HCT116 (cell line): ENCODE data around the gene ABCC8. TPM values are rescaled to one million over a fixed set of nuclear protein-coding genes. Genes with fewer than 3 reads are reported as not detected.

Experiments used
- ATAC-seq: fragments of 200-7000 bp; cut with Tn5 transposase; 2 replicates; pipeline ENCODE4 v1.9.1; 2020; ENCODE audit warnings: mild to moderate bottlenecking, moderate library complexity
- BruUV-seq: library from RNA; stranded (reverse); fragments of 400-500 nt; replicated peaks from 2 replicates; lab custom pipeline; 2021; lab: Mats Ljungman, UMichigan
- CTCF ChIA-PET: fragments of 300-600 bp; sonication (Branson Sonifier 250); formaldehyde crosslinking; loops from one replicate; lab custom pipeline; 2021; ENCODE audit warnings: antibody characterized with exemption; lab: Charles Lee
- POLR2A ChIA-PET: fragments of 300-600, 350-600 bp; sonication (Branson Sonifier 250); formaldehyde crosslinking; loops from one replicate; lab custom pipeline; 2021; ENCODE audit warnings: antibody characterized with exemption; lab: Charles Lee
- RAD21 ChIA-PET, 2 experiments: fragments of 300-600 bp; sonication (Branson Sonifier 250); formaldehyde crosslinking; loops; one replicate each; lab custom pipeline; 2023; ENCODE audit warnings: low total read pairs in 2 of 2; ENCODE audit not compliant: uncharacterized antibody in 2 of 2, unreplicated experiment in 2 of 2, low non-redundant PET in 1 of 2; lab: Charles Lee
- DNase-seq: peaks from one replicate; pipeline ENCODE4 v3.0.0-alpha.2; 2010; ENCODE audit warnings: low read depth, low spot score
- H2AFZ ChIP-seq: fragments of 200-600 bp; shearing (Covaris generic), sonication (generic); 2 replicates; pipeline ENCODE4 v1.6.1; 2017; ENCODE audit warnings: low read depth, mixed run types, mixed read lengths, antibody characterized with exemption, low read length; ENCODE audit not compliant: poor library complexity, severe bottlenecking
- H3K27ac ChIP-seq: 2 replicates; pipeline ENCODE4 v1.5.1; 2012; ENCODE audit warnings: low read depth, low read length
- H3K27me3 ChIP-seq: fragments of 200-600 bp; sonication (generic); 2 replicates; pipeline ENCODE4 v1.6.1; 2016; ENCODE audit warnings: mixed run types, low read length, mixed read lengths; ENCODE audit not compliant: insufficient read depth
- H3K36me3 ChIP-seq, 2 experiments: fragments of 200-500 bp in 1 of 2; fragments of 200-600 bp in 1 of 2; sonication (Bioruptor generic) in 1 of 2; sonication (generic) in 1 of 2; 2 replicates each; pipeline versions ENCODE4 v1.5.1 to v1.6.1; 2014 to 2016; ENCODE audit warnings: low read length in 2 of 2, inconsistent platforms in 1 of 2, mixed read lengths in 1 of 2, mixed run types in 1 of 2; ENCODE audit not compliant: insufficient read depth in 2 of 2, control insufficient read depth in 1 of 2
- H3K4me1 ChIP-seq, 2 experiments: fragments of 200-600 bp in 1 of 2; sonication (generic) in 1 of 2; 2 replicates each; pipeline versions ENCODE4 v1.5.1 to v1.6.1; 2012 to 2017; ENCODE audit warnings: low read length in 2 of 2, inconsistent platforms in 1 of 2, mild to moderate bottlenecking in 1 of 2, mixed read lengths in 1 of 2, mixed run types in 1 of 2, moderate library complexity in 1 of 2; ENCODE audit not compliant: insufficient read depth in 2 of 2, control insufficient read depth in 1 of 2
- H3K4me2 ChIP-seq: fragments of 200-600 bp; sonication (generic); 2 replicates; pipeline ENCODE4 v1.6.1; 2017; ENCODE audit warnings: mixed run types, low read length, mixed read lengths
- H3K4me3 ChIP-seq, 2 experiments: fragments of 200-600 bp in 1 of 2; sonication (generic) in 1 of 2; replicated peaks in 1 of 2; 2 replicates each; pipeline ENCODE4 v1.5.1; 2011 to 2016; ENCODE audit warnings: low read length in 2 of 2, control low read depth in 1 of 2, low read depth in 1 of 2, mild to moderate bottlenecking in 1 of 2, mixed read lengths in 1 of 2, mixed run types in 1 of 2
- H3K79me2 ChIP-seq: fragments of 200-600 bp; sonication (generic); 2 replicates; pipeline ENCODE4 v1.6.1; 2017; ENCODE audit warnings: mild to moderate bottlenecking, mixed run types, low read length, moderate library complexity, mixed read lengths; ENCODE audit not compliant: insufficient read depth
- H3K9ac ChIP-seq: fragments of 200-600 bp; sonication (generic); 2 replicates; pipeline ENCODE4 v1.6.1; 2016; ENCODE audit warnings: low read length, mixed read lengths
- H3K9me2 ChIP-seq: fragments of 200-600 bp; sonication (generic), shearing (Covaris generic); 2 replicates; pipeline ENCODE4 v1.6.1; 2017; ENCODE audit warnings: mixed run types, mild to moderate bottlenecking, moderate library complexity; ENCODE audit not compliant: insufficient read depth
- H3K9me3 ChIP-seq, 2 experiments: fragments of 200-500 bp in 1 of 2; fragments of 200-600 bp in 1 of 2; sonication (Bioruptor generic) in 1 of 2; sonication (generic) in 1 of 2; 2 replicates each; pipeline ENCODE4 v1.6.1; 2014 to 2017; ENCODE audit warnings: low read length in 2 of 2, mixed read lengths in 2 of 2, inconsistent platforms in 1 of 2, low read depth in 1 of 2, mild to moderate bottlenecking in 1 of 2, mixed run types in 1 of 2, moderate library complexity in 1 of 2; ENCODE audit not compliant: control insufficient read depth in 1 of 2, insufficient read depth in 1 of 2
- H4K20me1 ChIP-seq: fragments of 200-600 bp; sonication (generic), shearing (Covaris generic); 2 replicates; pipeline ENCODE4 v1.6.1; 2017; ENCODE audit warnings: mixed run types, mild to moderate bottlenecking, moderate library complexity; ENCODE audit not compliant: insufficient read depth
- CBX3 ChIP-seq: IDR thresholded peaks from 2 replicates; pipeline ENCODE4 v1.6.1; 2012; ENCODE audit warnings: low read depth
- ELF1 ChIP-seq: IDR thresholded peaks from 2 replicates; pipeline ENCODE4 v1.6.1; 2012; ENCODE audit warnings: low read depth, borderline replicate concordance
- FOSL1 ChIP-seq: IDR thresholded peaks from 2 replicates; pipeline ENCODE4 v1.6.1; 2012; ENCODE audit warnings: low read depth
- JUND ChIP-seq: IDR thresholded peaks from 2 replicates; pipeline ENCODE4 v1.6.1; 2012
- POLR2A ChIP-seq: IDR thresholded peaks from 2 replicates; pipeline ENCODE4 v1.7.0; 2011; ENCODE audit warnings: borderline replicate concordance; ENCODE audit not compliant: insufficient read depth, insufficient read length; ENCODE audit errors: extremely low read depth
- REST ChIP-seq: IDR thresholded peaks from 2 replicates; pipeline ENCODE4 v1.6.1; 2012; ENCODE audit warnings: low read depth
- TCF7L2 ChIP-seq: IDR thresholded peaks from 2 replicates; pipeline ENCODE4 v1.7.0; 2011; ENCODE audit warnings: borderline replicate concordance, inconsistent platforms; ENCODE audit not compliant: insufficient read depth, insufficient read length; ENCODE audit errors: extremely low read depth
- ZNF274 ChIP-seq: fragments of 200-500 bp; sonication (Bioruptor generic); IDR thresholded peaks from 2 replicates; pipeline ENCODE4 v1.6.1; 2014; ENCODE audit warnings: mild to moderate bottlenecking, low read depth, low read length, inconsistent platforms
- intact Hi-C: fragments of 100-400 bp; cut with micrococcal nuclease; formaldehyde crosslinking; loops from 2 replicates; pipeline ENCODE4 v1.10.0; 2022
- total RNA-seq: library from RNA; stranded (reverse); gene quantifications from one replicate; pipeline ENCODE4 v1.2.1, GENCODE V29; 2021; ENCODE audit not compliant: unreplicated experiment
- TF ChIP-seq, protein P1 (sequence below): IDR thresholded peaks from 2 replicates; pipeline ENCODE4 v1.6.1; 2011; ENCODE audit warnings: mild to moderate bottlenecking, low read length, moderate library complexity; ENCODE audit not compliant: insufficient replicate concordance; ENCODE audit errors: extremely low read depth

The ABCC8 gene
- total RNA-seq, 1 experiment from 2014 or later, result 0.39 TPM

GRCh38 chr11:17505146-17505545 lies 28.5 kb upstream of the ABCC8 start:
- TF ChIP-seq ELF1 (no peak), ZNF274 (no peak), POLR2A (no peak), TCF7L2 (no peak), FOSL1 (no peak), REST (no peak), JUND (no peak), CBX3 (no peak)
- TF ChIP-seq, protein P1, sequence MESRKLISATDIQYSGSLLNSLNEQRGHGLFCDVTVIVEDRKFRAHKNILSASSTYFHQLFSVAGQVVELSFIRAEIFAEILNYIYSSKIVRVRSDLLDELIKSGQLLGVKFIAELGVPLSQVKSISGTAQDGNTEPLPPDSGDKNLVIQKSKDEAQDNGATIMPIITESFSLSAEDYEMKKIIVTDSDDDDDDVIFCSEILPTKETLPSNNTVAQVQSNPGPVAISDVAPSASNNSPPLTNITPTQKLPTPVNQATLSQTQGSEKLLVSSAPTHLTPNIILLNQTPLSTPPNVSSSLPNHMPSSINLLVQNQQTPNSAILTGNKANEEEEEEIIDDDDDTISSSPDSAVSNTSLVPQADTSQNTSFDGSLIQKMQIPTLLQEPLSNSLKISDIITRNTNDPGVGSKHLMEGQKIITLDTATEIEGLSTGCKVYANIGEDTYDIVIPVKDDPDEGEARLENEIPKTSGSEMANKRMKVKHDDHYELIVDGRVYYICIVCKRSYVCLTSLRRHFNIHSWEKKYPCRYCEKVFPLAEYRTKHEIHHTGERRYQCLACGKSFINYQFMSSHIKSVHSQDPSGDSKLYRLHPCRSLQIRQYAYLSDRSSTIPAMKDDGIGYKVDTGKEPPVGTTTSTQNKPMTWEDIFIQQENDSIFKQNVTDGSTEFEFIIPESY, result no peak
- TF ChIP-seq, all 23 proteins: peak for 0
- H3K4me1 ChIP-seq, result peaks cover 5 to 12% of the 10 kb centered on the region in 2 experiments; a peak in 3 of 4 replicates
- intact Hi-C loops, result loop anchor here (10.0 kb wide), 1 partner anchor 560 kb away; no protein-coding TSS in a partner anchor
- POLR2A ChIA-PET, result no interaction called here
- CTCF ChIA-PET, result interaction anchor here (0.8 to 2.8 kb wide), 4 partner anchors 23 to 121 kb away, joined by 3 to 27 read pairs (median 4); no protein-coding TSS in a partner anchor
- H3K27me3 ChIP-seq, result no peaks in the 10 kb centered on the region
- no peak for DNase-seq
- H3K4me2 ChIP-seq, result no peak overlapping the region
- no peak overlapping the region for H3K27ac ChIP-seq
- H4K20me1 ChIP-seq, result no peaks in the 10 kb centered on the region
- H2AFZ ChIP-seq, result no peak overlapping the region
- BruUV-seq, result no TSS peak
- RAD21 ChIA-PET, result no interaction called here
- no peaks in the 10 kb centered on the region for H3K79me2 ChIP-seq
- H3K36me3 ChIP-seq, result no peaks in the 10 kb centered on the region
- no peak for ATAC-seq
- no peaks in the 10 kb centered on the region for H3K9me2 ChIP-seq
- no peak overlapping the region for H3K4me3 ChIP-seq
- no peak overlapping the region for H3K9ac ChIP-seq
- no peaks in the 10 kb centered on the region for H3K9me3 ChIP-seq
